H1 (cell line): Measurements from ENCODE around the gene MACROD2. TPM values are rescaled to one million over a fixed set of nuclear protein-coding genes. Genes with fewer than 3 reads are reported as not detected.

Experiments
- CTCF ChIA-PET: fragments of 300-600 bp; sonication (Branson Sonifier 250); formaldehyde crosslinking; loops from one replicate; lab custom pipeline; 2021; ENCODE audit not compliant: partially characterized antibody; lab: Charles Lee
- POLR2A ChIA-PET: fragments of 300-600 bp; sonication (Branson Sonifier 250); formaldehyde crosslinking; loops from one replicate; lab custom pipeline; 2021; ENCODE audit warnings: inconsistent platforms; ENCODE audit not compliant: partially characterized antibody; lab: Charles Lee
- DNase-seq, 2 experiments: peaks; one replicate each; pipeline versions ENCODE4 v3.0.0 to v3.0.0-alpha.2; 2010 to 2022; ENCODE audit warnings: low spot score in 2 of 2, low read depth in 1 of 2, mixed read lengths in 1 of 2
- FAIRE-seq: peaks from 2 replicates; lab custom pipeline; 2011; peaks lifted over from hg19 to GRCh38; lab: Jason Lieb, UNC
- H2AFZ ChIP-seq: 2 replicates; pipeline ENCODE4 v1.8.1; 2012; ENCODE audit warnings: low read length, inconsistent platforms
- H2AK5ac ChIP-seq: 2 replicates; pipeline ENCODE4 v1.6.1; 2013; ENCODE audit warnings: low read depth, low read length
- H2BK120ac ChIP-seq: replicated peaks from 2 replicates; pipeline ENCODE3; 2013; ENCODE audit warnings: low read depth, low read length, inconsistent platforms
- H2BK12ac ChIP-seq: 2 replicates; pipeline ENCODE4 v1.6.1; 2013; ENCODE audit warnings: low read depth, low read length
- H2BK15ac ChIP-seq: 2 replicates; pipeline ENCODE4 v1.6.1; 2013; ENCODE audit warnings: low read length
- H2BK20ac ChIP-seq: 2 replicates; pipeline ENCODE4 v1.6.1; 2013; ENCODE audit warnings: low read length
- H2BK5ac ChIP-seq: 2 replicates; pipeline ENCODE4 v1.6.1; 2013; ENCODE audit warnings: low read depth, low read length
- H3K14ac ChIP-seq: 2 replicates; pipeline ENCODE4 v1.6.1; 2013; ENCODE audit warnings: inconsistent platforms; ENCODE audit not compliant: insufficient read length
- H3K18ac ChIP-seq: 2 replicates; pipeline ENCODE4 v1.6.1; 2013; ENCODE audit warnings: low read length; ENCODE audit errors: extremely low read depth
- H3K23ac ChIP-seq: 2 replicates; pipeline ENCODE4 v1.6.1; 2013; ENCODE audit warnings: inconsistent platforms; ENCODE audit not compliant: insufficient read length
- H3K23me2 ChIP-seq: 2 replicates; pipeline ENCODE4 v1.6.1; 2013; ENCODE audit warnings: low read depth, low read length
- H3K27ac ChIP-seq: 2 replicates; pipeline ENCODE4 v1.6.1; 2011; ENCODE audit warnings: low read depth, low read length, inconsistent platforms
- H3K27me3 ChIP-seq, 4 experiments: replicated peaks in 1 of 4; 1 replicate in 1 of 4; 2 replicates in 3 of 4; pipeline versions ENCODE4 v1.6.1 to v1.8.1; 2011 to 2013; ENCODE audit warnings: low read length in 3 of 4, mild to moderate bottlenecking in 3 of 4, inconsistent platforms in 2 of 4, mixed read lengths in 2 of 4, moderate library complexity in 1 of 4; ENCODE audit not compliant: control insufficient read depth in 3 of 4, insufficient read depth in 3 of 4; ENCODE audit errors: extremely low read depth in 1 of 4
- H3K36me3 ChIP-seq, 4 experiments: 2 replicates each; pipeline versions ENCODE4 v1.6.1 to v1.8.1; 2011 to 2013; ENCODE audit warnings: mild to moderate bottlenecking in 4 of 4, low read length in 3 of 4, moderate library complexity in 2 of 4, control low read depth in 1 of 4, inconsistent platforms in 1 of 4; ENCODE audit not compliant: insufficient read depth in 4 of 4, control insufficient read depth in 2 of 4
- H3K4ac ChIP-seq: replicated peaks from 2 replicates; pipeline ENCODE3; 2013; ENCODE audit warnings: low read length, low read depth, mixed read lengths, inconsistent platforms; ENCODE audit not compliant: insufficient read length
- H3K4me1 ChIP-seq, 4 experiments: replicated peaks in 1 of 4; 1 replicate in 1 of 4; 2 replicates in 3 of 4; pipeline versions ENCODE4 v1.6.1 to v1.8.1; 2011 to 2013; ENCODE audit warnings: low read length in 3 of 4, inconsistent platforms in 2 of 4, mixed read lengths in 1 of 4; ENCODE audit not compliant: insufficient read depth in 4 of 4, control insufficient read depth in 3 of 4
- H3K4me2 ChIP-seq, 2 experiments: 2 replicates each; pipeline versions ENCODE4 v1.6.1 to v1.8.1; 2011 to 2013; ENCODE audit warnings: low read depth in 2 of 2, low read length in 2 of 2, control low read depth in 1 of 2, inconsistent platforms in 1 of 2, mild to moderate bottlenecking in 1 of 2; ENCODE audit not compliant: insufficient read depth in 1 of 2
- H3K4me3 ChIP-seq, 4 experiments: fragments of 200-600, 300-600 bp in 1 of 4; sonication (generic), shearing (Covaris generic), sonication (Bioruptor Twin) in 1 of 4; 2 replicates each; pipeline versions ENCODE4 v1.5.1 to v1.8.1; 2011 to 2016; ENCODE audit warnings: low read length in 4 of 4, low read depth in 3 of 4, control low read depth in 2 of 4, inconsistent platforms in 2 of 4, mild to moderate bottlenecking in 2 of 4, mixed read lengths in 1 of 4, moderate library complexity in 1 of 4; ENCODE audit not compliant: insufficient read depth in 2 of 4; ENCODE audit errors: extremely low read depth in 1 of 4
- H3K56ac ChIP-seq: replicated peaks from 2 replicates; pipeline ENCODE3; 2013; ENCODE audit warnings: low read depth, mild to moderate bottlenecking, mixed read lengths, low read length, inconsistent platforms; ENCODE audit not compliant: insufficient read length
- H3K79me1 ChIP-seq: 2 replicates; pipeline ENCODE4 v1.6.1; 2013; ENCODE audit warnings: low read depth, low read length, control low read depth
- H3K79me2 ChIP-seq, 2 experiments: 2 replicates each; pipeline versions ENCODE4 v1.6.1 to v1.8.1; 2012 to 2013; ENCODE audit warnings: low read length in 2 of 2, mild to moderate bottlenecking in 2 of 2, inconsistent platforms in 1 of 2; ENCODE audit not compliant: insufficient read depth in 2 of 2, control insufficient read depth in 1 of 2
- H3K9ac ChIP-seq, 4 experiments: replicated peaks in 1 of 4; 1 replicate in 1 of 4; 2 replicates in 3 of 4; pipeline versions ENCODE4 v1.6.1 to v1.8.1; 2011 to 2013; ENCODE audit warnings: low read depth in 3 of 4, low read length in 3 of 4, control low read depth in 2 of 4, mild to moderate bottlenecking in 2 of 4, moderate library complexity in 2 of 4, inconsistent platforms in 1 of 4; ENCODE audit errors: extremely low read depth in 1 of 4
- H3K9me3 ChIP-seq, 2 experiments: 2 replicates each; pipeline versions ENCODE4 v1.6.1 to v1.8.1; 2012 to 2013; ENCODE audit warnings: mild to moderate bottlenecking in 2 of 2, moderate library complexity in 2 of 2, control low read depth in 1 of 2, inconsistent platforms in 1 of 2, low read depth in 1 of 2, low read length in 1 of 2, mixed read lengths in 1 of 2; ENCODE audit not compliant: insufficient read depth in 2 of 2
- H4K20me1 ChIP-seq, 2 experiments: replicated peaks in 1 of 2; 2 replicates each; pipeline versions ENCODE3 to v1.8.1; 2011 to 2013; ENCODE audit warnings: inconsistent platforms in 2 of 2, low read length in 2 of 2, mild to moderate bottlenecking in 1 of 2; ENCODE audit not compliant: insufficient read depth in 2 of 2, control insufficient read depth in 1 of 2
- H4K5ac ChIP-seq: 2 replicates; pipeline ENCODE4 v1.6.1; 2013; ENCODE audit warnings: low read length, low read depth, mixed read lengths, inconsistent platforms; ENCODE audit not compliant: insufficient read length
- H4K8ac ChIP-seq: 2 replicates; pipeline ENCODE4 v1.8.0; 2013; ENCODE audit warnings: mild to moderate bottlenecking, moderate library complexity, low read length, inconsistent platforms; ENCODE audit not compliant: insufficient read depth; ENCODE audit errors: extremely low read depth
- H4K91ac ChIP-seq: replicated peaks from 2 replicates; pipeline ENCODE3; 2013; ENCODE audit warnings: low read length, mixed read lengths, inconsistent platforms; ENCODE audit not compliant: insufficient read length
- NRF1 ChIP-seq: IDR thresholded peaks from 2 replicates; pipeline ENCODE4 v1.6.1; 2011; ENCODE audit warnings: mild to moderate bottlenecking, low read depth, low read length, improper control_type of control experiment
- RAD21 ChIP-seq, 2 experiments: IDR thresholded peaks in 1 of 2; conservative IDR thresholded peaks in 1 of 2; 2 replicates each; pipeline ENCODE4 v1.6.1; 2011; ENCODE audit warnings: low read depth in 2 of 2, low read length in 2 of 2, improper control_type of control experiment in 1 of 2, inconsistent platforms in 1 of 2, mild to moderate bottlenecking in 1 of 2, moderate library complexity in 1 of 2
- SIN3A ChIP-seq, 2 experiments: IDR thresholded peaks in 1 of 2; conservative IDR thresholded peaks in 1 of 2; 2 replicates each; pipeline ENCODE4 v1.6.1; 2011 to 2012; ENCODE audit warnings: low read length in 2 of 2, improper control_type of control experiment in 1 of 2, low read depth in 1 of 2, mild to moderate bottlenecking in 1 of 2
- YY1 ChIP-seq: IDR thresholded peaks from 2 replicates; pipeline ENCODE4 v1.6.1; 2011; ENCODE audit warnings: low read depth, mild to moderate bottlenecking, low read length
- WGBS, 2 experiments: shearing (Covaris generic) in 1 of 2; methylation state at CpG; one replicate each; pipeline versions ENCODE4 v1.1.6 to v1.1.7; 2013 to 2015; ENCODE audit warnings: low lambda C conversion rate in 2 of 2, mixed read lengths in 2 of 2, inconsistent platforms in 1 of 2, low coverage in 1 of 2, missing lambda C conversion rate in 1 of 2; ENCODE audit not compliant: insufficient replicate concordance in 2 of 2, insufficient coverage in 1 of 2, insufficient read length in 1 of 2; ENCODE audit errors: extremely low coverage in 1 of 2, missing lambda C conversion rate in 1 of 2; 5-methylcytosine and 5-hydroxymethylcytosine counted together
- polyA plus RNA-seq, 7 experiments: library from polyadenylated mRNA; depleted of rRNA in 3 of 7; stranded (reverse) in 5 of 7; unstranded in 2 of 7; fragments of >200 nt in 5 of 7; fragments of 200-250 nt in 2 of 7; gene quantifications; 1 replicate in 5 of 7; 2 replicates in 1 of 7; 4 replicates in 1 of 7; pipeline versions ENCODE4 v1.2.1 to v1.2.3, GENCODE V29; 2011 to 2013; ENCODE audit warnings: missing spikeins in 2 of 7, mixed read lengths in 2 of 7
- total RNA-seq: library from RNA; stranded (reverse); fragmentation: NEBNext Ultra II Directional; extraction: Animal tissue kit (Norgen Biotek cat#: 25700); gene quantifications from 2 replicates; pipeline ENCODE4 v1.2.1, GENCODE V29; 2021

The MACROD2 gene
- total and polyA plus RNA-seq, 2 of the 8 experiments (the other 6 are each of a cell fraction or from before 2014, with no cell fraction given), result 0.70 to 3.9 TPM

DNA sequence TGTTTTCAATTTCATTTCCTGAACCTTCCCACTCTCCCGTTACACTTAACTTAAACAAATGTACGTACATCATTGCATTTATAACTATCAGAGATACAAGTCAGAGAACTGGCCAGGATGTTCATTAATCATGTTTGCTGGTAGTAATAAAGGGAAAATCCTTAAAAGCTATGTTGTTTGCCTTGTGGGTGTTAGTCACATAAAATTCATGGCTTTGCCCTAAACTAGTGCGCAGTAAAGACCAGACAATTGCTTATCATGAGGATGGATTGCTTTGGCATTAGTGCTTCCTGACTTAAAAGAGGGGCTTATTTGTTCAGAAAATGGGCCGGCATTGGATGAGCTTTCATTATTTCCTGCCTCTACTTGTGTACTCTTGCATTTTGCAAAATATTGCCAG, 1379.4 kb downstream of the MACROD2 start:
- Histone ChIP-seq H3K36me3 (no peaks in the 10 kb centered on the region), H2AK5ac (no peak overlapping the region), H4K91ac (no peak overlapping the region), H3K79me2 (no peaks in the 10 kb centered on the region), H2BK20ac (no peak overlapping the region), H2AFZ (no peak overlapping the region), H3K27me3 (no peaks in the 10 kb centered on the region), H2BK5ac (no peak overlapping the region), H3K9ac (no peak overlapping the region), H3K27ac (no peak overlapping the region), H3K14ac (no peak overlapping the region), H4K5ac (no peak overlapping the region), H3K4ac (no peak overlapping the region), H3K4me2 (no peak overlapping the region), H3K18ac (no peak overlapping the region), H2BK120ac (no peak overlapping the region), H2BK15ac (no peak overlapping the region), H3K9me3 (no peaks in the 10 kb centered on the region), H3K4me1 (no peaks in the 10 kb centered on the region), H3K23ac (no peak overlapping the region), H4K8ac (no peak overlapping the region), H4K20me1 (no peaks in the 10 kb centered on the region), H3K79me1 (no peaks in the 10 kb centered on the region), H3K4me3 (no peak overlapping the region), H3K56ac (no peak overlapping the region), H3K23me2 (no peaks in the 10 kb centered on the region), H2BK12ac (no peak overlapping the region)
- 96% methylated on average over 4 of the region's 4 CpGs; no CpG with 5 or more reads in 1 of the 2 experiments for WGBS, 2 experiments
- FAIRE-seq (no peak), DNase-seq (no peak)
- CTCF ChIA-PET, result no interaction called here
- TF ChIP-seq SIN3A (conservative IDR thresholded peaks at IDR 0.05 in 1 of 2, IDR thresholded peaks at IDR 0.05 in 1 of 2; ENCODE audit: low read depth in 1 of 2, low read length in 2 of 2) (no peak), NRF1 (no peak), RAD21 (IDR thresholded peaks at IDR 0.05 in 1 of 2, conservative IDR thresholded peaks at IDR 0.05 in 1 of 2; ENCODE audit: low read depth in 2 of 2, low read length in 2 of 2) (no peak), YY1 (no peak)
- POLR2A ChIA-PET, result no interaction called here
